H1 (cell line): ENCODE data around the gene RASGEF1C. TPM values are rescaled to one million over a fixed set of nuclear protein-coding genes. Genes with fewer than 3 reads are reported as not detected.

ENCODE experiments used
- ASH2L ChIP-seq: fragments of 200-600, 300-600 bp; sonication (generic); IDR thresholded peaks from one replicate; pipeline ENCODE4 v1.7.1; 2017; ENCODE audit warnings: low read length
- NANOG ChIP-seq: IDR thresholded peaks from 2 replicates; pipeline ENCODE4 v1.6.1; 2011; ENCODE audit warnings: low read length, low read depth, mild to moderate bottlenecking, inconsistent platforms; ENCODE audit not compliant: insufficient read depth, poor library complexity, severe bottlenecking
- SUZ12 ChIP-seq: fragments of 200-600 bp; sonication (generic); IDR thresholded peaks from 2 replicates; pipeline ENCODE4 v1.6.1; 2012; ENCODE audit warnings: mild to moderate bottlenecking, inconsistent platforms, low read length, moderate library complexity, mixed read lengths
- polyA plus RNA-seq, 7 experiments: library from polyadenylated mRNA; depleted of rRNA in 3 of 7; stranded (reverse) in 5 of 7; unstranded in 2 of 7; fragments of >200 nt in 5 of 7; fragments of 200-250 nt in 2 of 7; gene quantifications; 1 replicate in 5 of 7; 2 replicates in 1 of 7; 4 replicates in 1 of 7; pipeline versions ENCODE4 v1.2.1 to v1.2.3, GENCODE V29; 2011 to 2013; ENCODE audit warnings: missing spikeins in 2 of 7, mixed read lengths in 2 of 7
- total RNA-seq: library from RNA; stranded (reverse); fragmentation: NEBNext Ultra II Directional; extraction: Animal tissue kit (Norgen Biotek cat#: 25700); gene quantifications from 2 replicates; pipeline ENCODE4 v1.2.1, GENCODE V29; 2021

Gene RASGEF1C
- total and polyA plus RNA-seq, 2 of the 8 experiments (the other 6 are each of a cell fraction or from before 2014, with no cell fraction given) = 0.26 to 0.61 TPM

GRCh38 chr5:180140079-180140554, 68.9 kb downstream of the RASGEF1C start (continued):
- TF ChIP-seq NANOG = no peak
- TF ChIP-seq ASH2L = no peak
- no peak for TF ChIP-seq SUZ12
